Tibial artery (tissue), 4 donors: ENCODE results near the gene THUMPD2.
"Not testable (repeated sequence)": the region's sequence is repeated elsewhere in the genome, so short reads cannot be mapped to it uniquely, and the experiment has no call there.

Experiments
- DNase-seq, 2 donors: peaks; one replicate each; pipeline ENCODE4 v3.0.0-alpha.2; 2019
- H3K27ac ChIP-seq, 2 donors: fragments of 200-600 bp; sonication (generic) in 1 of 2; 1 replicate in 1 of 2; 2 replicates in 1 of 2; pipeline ENCODE4 v1.5.1; 2018 to 2019; ENCODE audit warnings: mild to moderate bottlenecking in 1 of 2
- H3K27me3 ChIP-seq, 2 donors: fragments of 200-600 bp; sonication (generic) in 1 of 2; one replicate each; pipeline versions ENCODE4 v1.5.1 to v1.6.0; 2016 to 2019
- H3K36me3 ChIP-seq, 3 donors: fragments of 200-600 bp; sonication (generic) in 2 of 3; one replicate each; pipeline ENCODE4 v1.5.1; 2016 to 2019; ENCODE audit warnings: mild to moderate bottlenecking in 2 of 3
- H3K4me1 ChIP-seq, 4 donors: fragments of 200-600 bp; sonication (generic) in 2 of 4; 1 replicate in 3 of 4; 2 replicates in 1 of 4; pipeline ENCODE4 v1.5.1; 2016 to 2019
- H3K4me3 ChIP-seq, 2 donors: fragments of 200-600 bp; sonication (generic) in 1 of 2; 1 replicate in 1 of 2; 2 replicates in 1 of 2; pipeline ENCODE4 v1.5.1; 2018 to 2019; ENCODE audit warnings: mild to moderate bottlenecking in 2 of 2
- H3K9me3 ChIP-seq, 3 donors: fragments of 200-600 bp; sonication (generic) in 1 of 3; one replicate each; pipeline ENCODE4 v1.5.1; 2016 to 2019
- intact Hi-C: fragments of 100-400 bp; cut with DNase I; formaldehyde crosslinking; loops from one replicate; pipeline ENCODE4 v1.15.0; 2023; ENCODE audit warnings: low total_unique reads
- TF ChIP-seq, protein P1 (sequence below), 2 experiments: fragments of 200-600 bp in 1 of 2; fragments of 450-650 bp in 1 of 2; IDR thresholded peaks; one replicate each; pipeline ENCODE4 v1.5.1; 2017 to 2019; ENCODE audit warnings: antibody characterized with exemption in 2 of 2, mild to moderate bottlenecking in 1 of 2, moderate library complexity in 1 of 2

THUMPD2 gene

DNA sequence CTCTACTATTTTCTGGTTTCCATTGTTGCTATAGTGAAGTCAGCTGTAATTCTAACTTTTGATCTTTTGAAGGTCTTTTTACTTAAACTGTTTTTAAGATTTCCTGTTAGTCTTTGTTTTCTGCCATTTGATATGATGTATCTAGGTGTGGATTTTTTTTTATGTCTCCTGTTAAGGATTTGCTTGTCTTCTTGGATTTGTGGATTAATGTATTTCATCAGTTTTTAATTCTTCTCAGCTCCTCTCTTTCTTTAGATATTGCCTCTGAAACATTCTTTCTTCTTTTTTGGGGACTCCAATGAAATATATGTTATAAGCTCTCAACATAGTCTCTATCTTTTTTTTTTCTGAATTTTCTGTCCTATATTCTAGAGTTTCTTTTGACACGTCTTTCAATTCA is 24.8 kb upstream of the THUMPD2 start:
- H3K27me3 ChIP-seq = no peaks in the 10 kb centered on the region
- H3K9me3 ChIP-seq = peaks cover 0 to 19% (median 5%) of the 10 kb centered on the region in 3 donors
- H3K36me3 ChIP-seq = no peaks in the 10 kb centered on the region
- H3K27ac ChIP-seq = no peak overlapping the region
- TF ChIP-seq, protein P1, sequence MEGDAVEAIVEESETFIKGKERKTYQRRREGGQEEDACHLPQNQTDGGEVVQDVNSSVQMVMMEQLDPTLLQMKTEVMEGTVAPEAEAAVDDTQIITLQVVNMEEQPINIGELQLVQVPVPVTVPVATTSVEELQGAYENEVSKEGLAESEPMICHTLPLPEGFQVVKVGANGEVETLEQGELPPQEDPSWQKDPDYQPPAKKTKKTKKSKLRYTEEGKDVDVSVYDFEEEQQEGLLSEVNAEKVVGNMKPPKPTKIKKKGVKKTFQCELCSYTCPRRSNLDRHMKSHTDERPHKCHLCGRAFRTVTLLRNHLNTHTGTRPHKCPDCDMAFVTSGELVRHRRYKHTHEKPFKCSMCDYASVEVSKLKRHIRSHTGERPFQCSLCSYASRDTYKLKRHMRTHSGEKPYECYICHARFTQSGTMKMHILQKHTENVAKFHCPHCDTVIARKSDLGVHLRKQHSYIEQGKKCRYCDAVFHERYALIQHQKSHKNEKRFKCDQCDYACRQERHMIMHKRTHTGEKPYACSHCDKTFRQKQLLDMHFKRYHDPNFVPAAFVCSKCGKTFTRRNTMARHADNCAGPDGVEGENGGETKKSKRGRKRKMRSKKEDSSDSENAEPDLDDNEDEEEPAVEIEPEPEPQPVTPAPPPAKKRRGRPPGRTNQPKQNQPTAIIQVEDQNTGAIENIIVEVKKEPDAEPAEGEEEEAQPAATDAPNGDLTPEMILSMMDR (IDR thresholded peaks at IDR 0.05) = no peak
- no peak overlapping the region for H3K4me3 ChIP-seq
- peaks cover 0 to 3% (median 0%) of the 10 kb centered on the region in 4 donors for H3K4me1 ChIP-seq
- intact Hi-C loops = no loop called here
- DNase-seq = no peak

DNA sequence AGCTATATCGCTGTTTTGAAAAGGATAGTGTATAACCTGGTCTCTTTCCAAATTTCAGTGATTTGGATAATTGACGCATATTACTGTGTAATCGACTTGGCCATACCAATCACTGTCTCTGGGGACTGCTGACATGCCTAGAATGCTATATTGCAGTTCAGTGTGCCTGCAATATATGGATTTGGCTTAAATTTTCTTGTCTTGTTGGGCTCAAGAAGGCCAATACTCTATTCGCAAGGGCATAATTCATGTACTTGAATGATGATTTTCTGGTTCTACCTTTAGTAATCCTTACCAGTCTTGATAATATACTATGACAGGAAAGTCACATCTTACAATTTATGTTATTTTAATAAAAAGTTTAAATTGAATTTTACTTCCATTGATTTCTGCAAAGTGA is 21.7 kb upstream of the THUMPD2 start:
- Histone ChIP-seq H3K27me3 (no peaks in the 10 kb centered on the region), H3K4me3 (no peak overlapping the region), H3K27ac (no peak overlapping the region), H3K9me3 (peaks cover 0 to 19% (median 5%) of the 10 kb centered on the region in 3 donors), H3K36me3 (no peaks in the 10 kb centered on the region), H3K4me1 (peaks cover 0 to 12% (median 0%) of the 10 kb centered on the region in 4 donors)
- TF ChIP-seq, protein P1 (IDR thresholded peaks at IDR 0.05) = no peak
- DNase-seq = no peak
- intact Hi-C loops = no loop called here

DNA sequence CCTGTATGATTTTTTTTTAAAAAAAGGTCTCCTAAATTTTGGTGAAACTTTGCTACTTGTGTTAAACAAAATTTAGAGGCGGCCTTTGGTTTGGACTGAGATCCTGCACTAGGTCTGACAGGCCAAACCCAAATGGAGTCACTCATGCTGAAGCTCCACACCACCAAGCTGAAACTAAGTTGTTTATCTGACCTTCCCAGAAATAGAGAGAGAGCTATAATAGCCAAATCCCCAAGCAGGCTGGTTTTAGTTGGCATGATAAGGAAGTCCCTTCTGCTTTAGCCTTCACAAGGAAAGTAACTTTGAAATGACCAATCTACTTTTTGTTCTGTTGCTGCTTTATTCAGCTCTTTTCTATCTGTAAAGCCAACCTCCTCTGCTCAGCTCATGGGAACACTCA is 17.1 kb upstream of the THUMPD2 start:
- Histone ChIP-seq H3K4me3 (no peak overlapping the region), H3K27ac (peak overlapping the region; percentile 51 to 63), H3K4me1 (peaks cover 0 to 16% (median 2%) of the 10 kb centered on the region in 4 donors), H3K9me3 (no peaks in the 10 kb centered on the region), H3K27me3 (no peaks in the 10 kb centered on the region), H3K36me3 (no peaks in the 10 kb centered on the region)
- no peak for DNase-seq
- intact Hi-C loops = no loop called here
- TF ChIP-seq, protein P1 (IDR thresholded peaks at IDR 0.05) = no peak

DNA sequence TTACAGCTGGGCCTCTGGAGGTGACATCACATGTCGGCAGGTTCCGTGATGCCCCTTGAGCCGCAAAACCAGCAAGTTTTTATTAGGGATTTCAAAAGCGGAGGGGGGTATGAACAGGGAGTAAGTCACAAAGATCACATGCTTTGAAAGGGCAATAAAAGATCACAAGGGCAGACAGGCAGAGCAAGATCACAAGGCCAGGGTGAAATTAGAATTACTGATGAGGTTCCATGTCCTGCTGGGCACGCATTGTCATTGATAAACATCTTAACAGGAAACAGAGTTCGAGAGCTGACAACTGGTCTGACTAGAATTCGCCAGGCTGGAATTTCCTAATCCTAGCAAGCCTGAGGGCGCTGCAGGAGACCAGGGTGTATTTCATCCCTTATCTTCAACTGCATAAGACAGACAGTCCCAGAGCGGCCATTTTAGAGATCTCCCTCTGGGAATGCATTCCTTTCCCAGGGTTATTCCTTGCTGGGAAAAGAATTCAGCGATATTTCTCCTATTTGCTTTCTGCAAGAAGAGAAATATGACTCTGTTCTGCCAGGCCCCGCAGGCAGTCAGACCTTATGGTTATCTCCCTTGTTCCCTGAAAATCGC is 11.3 kb upstream of the THUMPD2 start:
- H3K36me3 ChIP-seq, H3K4me1 ChIP-seq, H3K27ac ChIP-seq, H3K27me3 ChIP-seq, H3K4me3 ChIP-seq, DNase-seq, intact Hi-C loops, H3K9me3 ChIP-seq: not testable (repeated sequence)

DNA sequence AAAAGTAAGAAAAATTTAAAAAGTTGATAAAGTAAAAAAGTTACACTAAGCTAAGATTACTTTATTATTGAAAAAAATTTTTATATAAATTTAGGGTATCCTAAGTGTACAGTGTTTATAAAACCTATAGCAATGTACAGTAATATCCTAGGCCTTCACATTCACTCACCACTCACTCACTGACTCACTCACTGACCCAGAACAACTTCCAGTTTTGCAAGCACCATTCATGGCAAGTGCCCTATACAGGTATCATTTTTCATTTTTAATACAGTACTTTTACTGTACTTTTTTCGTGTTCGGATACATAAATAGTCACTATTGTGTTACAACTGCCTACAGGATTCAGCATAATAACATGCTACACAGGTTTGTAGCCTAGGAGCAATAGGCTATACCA is 8.9 kb upstream of the THUMPD2 start:
- no peaks in the 10 kb centered on the region for H3K36me3 ChIP-seq
- no peak overlapping the region for H3K4me3 ChIP-seq
- DNase-seq = no peak
- no peaks in the 10 kb centered on the region for H3K4me1 ChIP-seq
- intact Hi-C loops = no loop called here
- H3K27ac ChIP-seq = no peak overlapping the region
- H3K9me3 ChIP-seq = no peaks in the 10 kb centered on the region
- H3K27me3 ChIP-seq = no peaks in the 10 kb centered on the region
- TF ChIP-seq, protein P1 (IDR thresholded peaks at IDR 0.05) = no peak

DNA sequence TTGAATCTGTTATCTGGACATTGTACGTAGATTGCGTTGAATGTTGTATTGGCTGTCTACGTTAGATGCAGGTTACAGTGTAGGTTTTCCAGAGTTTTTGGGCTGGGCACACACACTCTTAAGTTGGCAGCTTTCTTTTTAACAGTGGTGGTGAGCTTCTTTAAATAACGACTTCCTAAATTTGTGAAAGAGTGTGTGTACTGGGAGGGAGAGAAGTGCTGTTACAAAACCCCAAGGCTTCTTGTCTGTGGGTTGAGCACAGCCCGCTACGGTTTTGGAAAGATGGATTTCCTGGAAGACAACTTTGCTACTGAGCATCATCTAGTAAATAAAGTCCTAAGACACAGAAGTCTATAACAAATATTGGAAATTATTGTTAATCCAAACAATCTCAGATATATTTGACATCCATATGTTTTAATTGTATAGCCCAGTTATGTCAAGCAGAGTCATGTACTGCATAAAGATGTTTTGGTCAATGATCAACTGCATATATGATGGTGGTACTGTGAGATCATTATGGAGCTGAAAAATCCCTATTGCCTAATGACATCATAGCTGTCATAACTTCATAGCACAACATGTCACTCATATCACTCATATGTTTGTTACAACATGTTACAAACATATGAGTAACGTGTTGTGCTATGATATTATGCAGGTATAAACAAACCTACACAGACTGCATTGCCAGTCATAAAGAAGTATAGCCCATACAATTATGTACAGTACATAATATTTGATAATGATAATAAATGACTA is 7.9 kb upstream of the THUMPD2 start:
- intact Hi-C loops = no loop called here
- H3K27ac ChIP-seq = no peak overlapping the region
- no peaks in the 10 kb centered on the region for H3K9me3 ChIP-seq
- no peaks in the 10 kb centered on the region for H3K4me1 ChIP-seq
- no peak for DNase-seq
- H3K4me3 ChIP-seq = no peak overlapping the region
- no peaks in the 10 kb centered on the region for H3K36me3 ChIP-seq
- no peaks in the 10 kb centered on the region for H3K27me3 ChIP-seq
- TF ChIP-seq, protein P1 (IDR thresholded peaks at IDR 0.05) = no peak
